Lung (tissue), 12 donors: Measurements from ENCODE around the gene BCO2. TPM values are rescaled to one million over a fixed set of nuclear protein-coding genes. Genes with fewer than 3 reads are reported as not detected.

ENCODE experiments used
- ATAC-seq: fragments of 200-7000 bp; cut with Tn5 transposase; one replicate; pipeline ENCODE4 v1.9.1; 2020; ENCODE audit warnings: moderate number of reproducible peaks; ENCODE audit not compliant: insufficient read depth, low FRiP score
- DNase-seq, 3 donors: peaks; one replicate each; pipeline ENCODE4 v3.0.0-alpha.2; 2013 to 2017
- H3K27ac ChIP-seq, 2 donors: one replicate each; pipeline ENCODE4 v1.5.1; 2013; ENCODE audit warnings: mild to moderate bottlenecking in 2 of 2, moderate library complexity in 2 of 2, control low read depth in 1 of 2, inconsistent platforms in 1 of 2, low read depth in 1 of 2, low read length in 1 of 2
- H3K27me3 ChIP-seq, 3 donors: one replicate each; pipeline ENCODE4 v1.5.1; 2013; ENCODE audit warnings: low read length in 2 of 3; ENCODE audit not compliant: control insufficient read depth in 3 of 3, insufficient read depth in 3 of 3
- H3K36me3 ChIP-seq, 4 donors: one replicate each; pipeline ENCODE4 v1.5.1; 2013; ENCODE audit warnings: low read length in 4 of 4, mild to moderate bottlenecking in 1 of 4, moderate library complexity in 1 of 4; ENCODE audit not compliant: control insufficient read depth in 4 of 4, insufficient read depth in 4 of 4
- H3K4me1 ChIP-seq, 5 donors: one replicate each; pipeline ENCODE4 v1.5.1; 2013; ENCODE audit warnings: low read length in 5 of 5, mild to moderate bottlenecking in 2 of 5, moderate library complexity in 1 of 5; ENCODE audit not compliant: control insufficient read depth in 5 of 5, insufficient read depth in 5 of 5
- H3K4me3 ChIP-seq: one replicate; pipeline ENCODE4 v1.5.1; 2013; ENCODE audit warnings: mild to moderate bottlenecking, control low read depth, moderate library complexity
- H3K9ac ChIP-seq, 2 donors: one replicate each; pipeline ENCODE4 v1.5.1; 2013; ENCODE audit warnings: low read length in 2 of 2, control low read depth in 1 of 2; ENCODE audit not compliant: insufficient read depth in 1 of 2
- H3K9me3 ChIP-seq, 4 donors: one replicate each; pipeline ENCODE4 v1.5.1; 2013; ENCODE audit warnings: low read length in 3 of 4, mild to moderate bottlenecking in 1 of 4, moderate library complexity in 1 of 4; ENCODE audit not compliant: control insufficient read depth in 4 of 4, insufficient read depth in 3 of 4
- CTCF ChIP-seq: IDR thresholded peaks from 2 replicates; pipeline ENCODE4 v1.5.1; 2012; ENCODE audit warnings: mild to moderate bottlenecking; ENCODE audit errors: control extremely low read depth, extremely low read depth
- WGBS, 2 donors: extraction: QIAGEN DNeasy Blood & Tissue Kit; methylation state at CpG; one replicate each; pipeline ENCODE4 v1.1.7; 2013; 5-methylcytosine and 5-hydroxymethylcytosine counted together
- polyA plus RNA-seq, 2 donors: library from polyadenylated mRNA; stranded (reverse); fragments of 200-250 nt; gene quantifications; one replicate each; pipeline ENCODE4 v1.2.1, GENCODE V29; 2013
- total RNA-seq, 2 donors: library from RNA; depleted of rRNA in 1 of 2; stranded (reverse); fragments of >200 nt in 1 of 2; gene quantifications; one replicate each; pipeline ENCODE4 v1.2.1, GENCODE V29; 2014 to 2021
- donor health status: control.
- donor health status: control.
- donor health status: Bipolar disorder and iron deficiency.
- donor health status: healthy.
- donor health status: DM: yes; HTN: yes; CAD: no.

Gene BCO2
- total and polyA plus RNA-seq, 4 donors, result 2.8 to 20.3 (median 6.7) TPM

- Histone ChIP-seq H3K27me3 (no peaks in the 10 kb centered on the region), H3K4me1 (no peaks in the 10 kb centered on the region), H3K27ac (no peak overlapping the region), H3K9ac (no peak overlapping the region), H3K9me3 (no peaks in the 10 kb centered on the region), H3K36me3 (peaks cover 23 to 33% (median 24%) of the 10 kb centered on the region in 4 donors), H3K4me3 (no peak overlapping the region)
- DNase-seq (no peak), ATAC-seq (no peak)
- no peak for TF ChIP-seq CTCF
- 97 to 98% methylated on average over 4 of the region's 4 CpGs for WGBS, 2 donors
These were observed 62.1 kb downstream of the BCO2 start for GRCh38 chr11:112237451-112237850.

DNA sequence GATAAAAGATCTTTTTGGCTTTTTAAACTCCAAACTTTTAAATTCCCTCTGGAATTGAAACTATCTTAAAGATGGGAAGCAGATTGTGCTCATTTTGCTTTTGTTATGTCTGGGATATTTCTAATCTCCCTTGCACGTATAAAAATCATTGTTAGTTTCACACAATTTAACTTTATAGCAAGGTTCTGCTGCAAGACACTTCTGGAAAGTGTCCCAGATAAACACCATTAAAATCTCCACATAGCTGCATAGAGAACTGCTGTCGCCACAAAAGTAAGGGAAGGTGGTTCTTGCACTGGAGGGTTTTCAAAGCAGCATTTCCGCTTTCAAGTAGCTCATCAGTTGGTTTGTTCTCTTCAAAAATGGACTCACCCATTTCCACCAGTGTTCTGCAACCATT, 62.7 kb downstream of the BCO2 start:
- ATAC-seq, result no peak
- Histone ChIP-seq H3K9ac (no peak overlapping the region), H3K9me3 (no peaks in the 10 kb centered on the region), H3K4me1 (no peaks in the 10 kb centered on the region), H3K27ac (no peak overlapping the region), H3K36me3 (peaks cover 23 to 28% (median 24%) of the 10 kb centered on the region in 4 donors), H3K27me3 (no peaks in the 10 kb centered on the region), H3K4me3 (no peak overlapping the region)
- 91 to 95% methylated on average over 3 of the region's 3 CpGs for WGBS, 2 donors
- TF ChIP-seq CTCF, result no peak
- DNase-seq, result no peak

DNA sequence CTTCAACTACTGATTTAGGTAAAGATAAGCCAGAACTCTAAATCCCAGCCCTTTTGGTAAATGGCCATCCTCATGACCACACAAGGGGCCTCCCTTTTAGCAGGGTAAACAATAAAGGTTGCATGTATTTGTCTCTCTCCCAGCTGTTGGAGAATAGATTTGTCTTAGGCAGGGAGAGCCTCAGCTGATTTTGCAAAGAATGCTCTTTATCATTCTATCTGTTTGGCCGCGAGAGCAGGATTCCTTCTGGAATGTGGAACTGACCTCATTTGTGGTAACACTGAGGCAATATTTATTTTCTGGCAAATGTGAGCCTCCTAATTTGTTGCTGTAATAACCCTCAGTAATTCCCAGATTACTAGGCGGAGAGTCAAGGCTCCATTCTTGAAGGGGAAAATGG, 66.2 kb downstream of the BCO2 start:
- H3K4me1 ChIP-seq, result no peaks in the 10 kb centered on the region
- H3K9ac ChIP-seq, result no peak overlapping the region
- H3K27ac ChIP-seq, result no peak overlapping the region
- no peaks in the 10 kb centered on the region for H3K9me3 ChIP-seq
- H3K4me3 ChIP-seq, result no peak overlapping the region
- DNase-seq (no peak), ATAC-seq (peak; percentile 47)
- TF ChIP-seq CTCF, result no peak
- no peaks in the 10 kb centered on the region for H3K27me3 ChIP-seq
- 83 to 85% methylated on average over 3 of the region's 3 CpGs for WGBS, 2 donors
- peaks cover 11 to 20% (median 15%) of the 10 kb centered on the region in 4 donors for H3K36me3 ChIP-seq

GRCh38 chr11:112247201-112247600, 71.9 kb downstream of the BCO2 start:
- ATAC-seq (no peak), DNase-seq (no peak)
- 52 to 58% methylated on average over 4 of the region's 4 CpGs for WGBS, 2 donors
- Histone ChIP-seq H3K36me3 (peaks cover 0 to 1% (median 0%) of the 10 kb centered on the region in 4 donors), H3K4me3 (no peak overlapping the region), H3K27ac (no peak overlapping the region), H3K4me1 (no peaks in the 10 kb centered on the region), H3K27me3 (no peaks in the 10 kb centered on the region), H3K9me3 (no peaks in the 10 kb centered on the region), H3K9ac (no peak overlapping the region)
- TF ChIP-seq CTCF, result no peak
